Body of pancreas (tissue), 4 donors: Measurements from ENCODE around the gene MYO1H.

Experiments used
- CTCF ChIP-seq, 7 experiments: fragments of 450-650 bp in 4 of 7; fragments of 200-600 bp in 3 of 7; sonication (generic) in 3 of 7; IDR thresholded peaks; one replicate each; pipeline ENCODE4 v1.5.1; 2016 to 2019; ENCODE audit warnings: antibody characterized with exemption in 7 of 7
- POLR2A ChIP-seq, 3 donors: fragments of 450-650 bp; IDR thresholded peaks; one replicate each; pipeline ENCODE4 v1.6.1; 2016; ENCODE audit warnings: antibody characterized with exemption in 3 of 3, mild to moderate bottlenecking in 2 of 3

- TF ChIP-seq POLR2A (IDR thresholded peaks at IDR 0.05) = no peak
- no peak for TF ChIP-seq CTCF (IDR thresholded peaks at IDR 0.05)
Measured at GRCh38 chr12:109439181-109439580, 91.5 kb downstream of the MYO1H start.
